Muscle of arm (tissue), 12 donors: ENCODE results near the gene CACNA1E. TPM values are rescaled to one million over a fixed set of nuclear protein-coding genes. Genes with fewer than 3 reads are reported as not detected.

Experiments
- DNase-seq: peaks from one replicate; pipeline ENCODE4 v3.0.0-alpha.2; 2013
- polyA plus RNA-seq, 12 donors: library from polyadenylated mRNA; unstranded; fragments of 120-200 nt; gene quantifications; one replicate each; pipeline ENCODE4 v1.2.1, GENCODE V29; 2013; ENCODE audit not compliant: insufficient read length in 12 of 12

Gene CACNA1E
- polyA plus RNA-seq, 12 donors: 0.13 to 3.0 (median 0.42) TPM; not detected in 1

DNA sequence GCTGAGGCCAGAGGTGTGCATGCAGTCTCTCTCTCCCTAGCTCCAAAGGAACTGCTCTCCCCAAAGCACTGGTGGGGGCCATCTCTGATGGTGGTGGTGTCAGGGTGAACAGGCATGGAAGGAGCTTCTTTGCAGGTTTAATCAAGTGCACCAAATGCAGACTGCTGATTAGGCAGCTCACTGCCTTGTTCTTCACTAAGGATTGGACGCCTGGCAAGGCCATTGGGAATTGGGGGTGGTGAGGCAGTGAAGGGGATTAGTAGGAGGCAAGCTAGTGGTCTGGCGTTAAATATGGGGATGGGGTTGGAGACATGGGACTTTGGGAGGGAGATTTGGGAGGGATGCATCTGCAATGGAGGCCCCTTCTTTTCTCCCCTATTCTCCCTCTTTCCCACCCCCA lies 1.5 kb downstream of the CACNA1E start:
- DNase-seq: no peak

DNA sequence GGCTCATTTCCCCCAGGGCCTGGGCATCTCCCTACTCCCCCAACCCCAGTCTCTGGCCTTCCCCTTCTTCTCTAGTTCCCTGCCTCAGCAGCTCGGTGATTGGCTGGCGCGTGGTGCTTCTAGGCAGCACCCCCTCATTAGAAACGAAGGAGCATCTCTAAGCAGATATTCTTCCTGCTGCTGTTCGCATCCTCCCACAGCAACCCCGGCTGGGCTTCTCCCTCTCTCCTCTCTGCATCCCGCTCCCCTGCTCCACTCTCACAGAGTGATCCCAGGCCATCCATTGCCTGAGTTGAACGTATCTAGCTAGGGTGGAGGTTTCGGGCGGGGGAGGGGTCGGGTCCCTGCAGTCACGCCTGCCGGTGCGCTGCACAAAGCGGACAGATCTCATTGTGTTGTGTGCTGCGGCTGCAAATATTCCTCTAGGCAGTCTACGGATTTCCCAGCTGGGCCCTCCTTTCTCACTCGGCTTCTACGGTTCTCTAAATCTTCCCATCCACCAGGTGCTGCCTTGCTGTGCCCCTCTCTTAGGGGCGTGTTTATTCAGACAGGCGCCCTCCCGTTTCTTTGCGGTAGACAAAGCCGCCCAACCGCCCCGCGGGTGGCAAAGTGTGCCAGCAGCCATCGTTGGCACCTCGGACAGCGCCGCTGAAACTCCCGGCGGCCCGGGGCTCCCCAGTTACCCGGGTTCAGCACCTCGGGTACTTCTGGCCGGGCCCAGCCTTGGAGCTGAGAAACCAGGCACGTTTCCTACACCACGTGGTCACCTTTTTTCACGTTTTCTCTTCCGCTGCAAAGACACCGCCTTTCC lies 2.2 kb downstream of the CACNA1E start:
- no peak for DNase-seq

DNA sequence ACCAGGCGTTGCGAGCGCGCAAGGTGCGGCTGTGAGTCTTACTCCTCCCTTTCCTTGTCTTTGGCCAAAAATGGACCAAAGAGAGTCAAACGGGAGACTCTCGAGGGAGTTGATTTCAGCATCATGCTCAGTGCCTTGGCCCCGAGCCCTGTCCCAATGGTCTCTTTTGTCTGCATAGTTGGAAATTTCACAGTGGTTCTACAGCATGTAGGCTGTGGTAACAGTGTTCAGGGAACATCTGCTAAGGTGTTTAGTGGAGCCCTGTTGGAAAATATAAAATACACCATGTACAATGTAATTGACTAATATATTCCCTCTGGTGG lies 2.7 kb downstream of the CACNA1E start:
- no peak for DNase-seq

DNA sequence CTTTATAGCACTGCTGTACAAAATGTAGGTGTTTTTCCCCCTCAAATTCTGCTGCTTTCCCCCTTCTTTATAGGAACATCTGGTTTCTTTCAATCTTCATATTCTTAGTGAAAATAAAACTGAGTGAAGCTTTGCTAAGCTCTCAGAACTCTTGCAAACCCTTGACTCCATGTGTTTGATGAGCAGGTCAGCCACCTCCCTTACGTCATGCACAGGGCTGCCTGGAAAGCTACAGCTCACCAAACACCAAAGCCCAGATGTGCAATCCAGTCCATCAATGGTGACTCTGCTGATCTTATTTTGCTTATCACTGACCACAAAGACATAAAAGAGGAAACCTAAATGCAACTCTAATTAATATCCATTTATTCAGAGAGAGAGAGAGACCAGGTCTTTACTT lies 5.5 kb downstream of the CACNA1E start:
- no peak for DNase-seq

DNA sequence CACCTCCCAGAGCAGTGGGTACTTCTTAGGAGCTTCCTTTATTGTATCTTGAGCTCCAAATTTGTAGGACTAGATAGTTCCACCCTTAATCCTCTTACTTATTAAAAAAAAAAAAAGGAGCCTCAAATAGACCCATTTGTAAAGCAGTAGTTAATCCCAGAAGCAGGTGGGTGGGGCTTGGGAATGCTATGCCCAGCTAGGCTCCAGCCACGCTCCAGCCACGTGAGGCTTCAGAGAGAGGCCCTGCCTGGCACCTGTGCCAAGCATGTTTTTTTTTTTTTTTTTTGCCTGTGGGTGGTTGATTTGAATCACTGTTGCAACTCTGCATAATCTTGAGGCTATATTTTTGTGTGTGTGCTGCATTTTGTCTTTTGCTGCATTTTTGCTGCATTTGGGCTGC lies 7.0 kb downstream of the CACNA1E start:
- DNase-seq: no peak

DNA sequence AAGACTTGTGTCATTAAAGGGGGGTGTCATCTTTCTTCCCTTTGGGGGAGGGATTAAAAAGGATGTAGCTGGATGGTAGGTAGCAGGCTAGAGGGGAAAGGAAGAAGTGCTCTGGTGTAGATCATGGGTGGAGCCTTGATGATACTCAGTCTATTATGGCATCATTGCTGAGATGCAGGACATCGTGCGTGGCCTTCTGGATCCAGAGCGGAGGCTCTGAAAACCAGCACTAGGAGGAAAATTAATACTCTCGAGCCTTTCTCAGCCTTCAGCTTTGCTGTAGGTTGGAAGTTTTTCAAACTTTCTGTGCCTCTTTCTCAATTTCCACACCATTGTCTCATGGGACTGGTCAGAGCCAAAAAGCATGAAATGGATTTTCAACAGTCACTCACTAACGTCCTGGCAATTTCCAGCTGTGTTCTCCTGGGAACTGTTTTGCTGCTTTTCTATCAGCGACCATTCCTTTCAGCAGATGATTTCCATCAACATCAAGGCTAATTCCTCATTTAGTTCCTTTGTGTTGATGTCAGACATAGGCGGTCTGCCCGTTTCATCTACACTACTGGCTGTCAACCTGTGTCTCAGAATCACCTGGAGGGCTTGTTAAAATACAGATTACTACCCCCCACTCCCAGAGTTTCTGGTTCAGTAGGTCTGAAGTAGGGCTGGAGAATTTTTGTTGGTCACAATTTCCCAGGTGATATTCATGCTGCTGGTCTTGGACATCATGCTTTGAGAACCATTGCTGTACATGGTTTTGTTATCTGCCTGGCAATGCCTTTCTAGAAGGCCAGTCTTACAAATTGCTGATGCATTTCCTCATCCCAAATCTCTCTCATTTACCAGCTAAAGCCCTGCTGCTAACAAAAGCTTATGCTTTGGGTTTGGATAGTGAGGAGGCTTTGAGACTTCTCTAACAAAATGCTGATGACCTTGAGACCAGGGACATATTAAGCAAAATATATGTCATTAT lies 7.7 kb downstream of the CACNA1E start:
- DNase-seq: peak; percentile 41

DNA sequence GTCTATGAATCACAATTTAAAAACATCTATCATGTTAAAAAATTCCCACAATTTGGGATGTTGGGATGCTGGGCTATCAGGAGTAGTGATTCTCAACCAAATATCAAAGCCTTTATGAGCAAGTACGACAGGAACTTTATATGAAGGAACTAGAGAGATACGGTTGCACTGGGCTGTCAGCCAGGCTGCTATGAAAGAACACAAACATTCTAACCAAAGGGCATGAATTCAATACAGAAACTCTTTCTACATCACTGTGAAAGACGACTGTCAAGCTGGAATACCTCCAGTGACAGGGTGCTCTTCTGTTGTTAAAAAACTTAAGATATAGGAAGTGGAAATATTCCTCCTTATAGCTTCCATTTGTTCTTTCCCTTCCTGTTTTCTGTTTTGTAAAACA lies 9.8 kb downstream of the CACNA1E start:
- no peak for DNase-seq

DNA sequence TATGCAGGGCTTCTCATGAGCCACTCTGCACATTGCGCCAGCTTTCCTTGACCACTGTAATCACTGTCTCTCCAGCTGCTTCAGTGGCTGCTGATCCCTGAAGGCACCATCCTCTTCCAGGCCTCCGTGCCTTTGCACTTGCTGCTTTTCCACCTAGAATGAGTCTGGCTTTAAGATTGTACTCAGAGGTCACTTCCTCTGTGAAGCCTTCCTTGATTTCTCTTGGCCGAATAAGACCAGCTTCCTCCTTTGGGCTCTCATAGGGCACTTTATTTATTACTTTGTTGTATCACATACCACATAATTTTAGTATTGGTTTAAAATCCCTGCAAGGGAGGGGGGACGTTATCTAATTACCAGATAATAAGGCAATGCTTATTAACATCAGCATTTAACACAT lies 10.6 kb downstream of the CACNA1E start:
- DNase-seq: no peak

DNA sequence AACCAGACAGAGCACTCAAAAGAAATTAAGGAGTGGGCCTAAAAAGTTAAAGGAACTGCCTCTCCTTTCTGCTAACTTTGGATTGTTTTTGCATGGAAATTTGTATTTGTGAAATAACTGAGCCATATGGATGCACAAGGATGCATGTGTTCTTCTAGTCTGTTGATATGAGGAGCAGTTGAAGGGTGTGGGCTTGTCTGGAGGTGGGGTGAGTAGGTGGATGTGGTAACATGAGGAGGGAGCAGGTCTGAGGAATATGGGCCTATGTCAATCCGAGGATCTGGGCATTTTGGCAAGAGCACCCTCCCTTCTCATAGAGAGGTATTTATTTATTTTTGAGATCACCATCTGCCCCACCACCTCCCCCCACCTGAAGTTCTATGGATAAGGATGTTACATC lies 13.4 kb downstream of the CACNA1E start:
- no peak for DNase-seq

DNA sequence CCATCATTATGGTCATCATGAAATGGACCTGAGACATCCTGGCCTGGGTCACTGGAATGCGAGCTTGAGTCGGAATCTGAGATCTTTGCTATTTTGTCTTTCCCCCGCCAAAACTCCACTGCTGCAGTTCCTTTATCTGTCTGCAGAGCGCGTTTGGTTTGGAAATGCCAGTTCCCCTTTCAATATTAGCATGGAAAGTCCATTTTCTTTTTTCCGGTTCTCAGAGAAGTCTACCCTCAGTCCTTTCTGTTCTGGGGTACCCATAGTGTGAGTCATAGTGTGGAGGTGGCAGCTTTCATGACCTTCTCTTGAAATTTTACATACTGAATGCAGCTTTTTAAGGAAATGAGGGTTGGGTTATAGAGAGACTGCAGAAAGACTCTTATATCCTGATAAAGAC lies 14.6 kb downstream of the CACNA1E start:
- no peak for DNase-seq

DNA sequence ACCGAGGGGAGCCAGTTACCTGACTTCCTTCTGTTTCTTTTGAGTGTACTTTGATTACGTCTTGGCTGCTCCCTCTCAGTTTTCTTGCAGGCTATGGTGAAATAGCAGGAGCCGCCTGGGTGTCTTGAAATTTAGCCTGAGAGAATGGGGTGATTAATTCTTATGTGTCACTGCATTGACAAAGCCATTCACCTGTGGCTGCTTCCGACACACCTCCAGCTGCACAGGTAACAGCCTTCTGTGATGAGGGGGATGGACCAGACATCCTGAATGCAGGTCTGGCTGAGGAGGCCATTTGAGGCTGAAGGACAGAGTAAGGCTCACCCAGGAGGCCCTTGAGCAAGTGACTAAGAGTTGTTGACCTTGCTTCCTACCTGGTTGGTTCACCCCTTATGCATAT lies 16.5 kb downstream of the CACNA1E start:
- no peak for DNase-seq

DNA sequence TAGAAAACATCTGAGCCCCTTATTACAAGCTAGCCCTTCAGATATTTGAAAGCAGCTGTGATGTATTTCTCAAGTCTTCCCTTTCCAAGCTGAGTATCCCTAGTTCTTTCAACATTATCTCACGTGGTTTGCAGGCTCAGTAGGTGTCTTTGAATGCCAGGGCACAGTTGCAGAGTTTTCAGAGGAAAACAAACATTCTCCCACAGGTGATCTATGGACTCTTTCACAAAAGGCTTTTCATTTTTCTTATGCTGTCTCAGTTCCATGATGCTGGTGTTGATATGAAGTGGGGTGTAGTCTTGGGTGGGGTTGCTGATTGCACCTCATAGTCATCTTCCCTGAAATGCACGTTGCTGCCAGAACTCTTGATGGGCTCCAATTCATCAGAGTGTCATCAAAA lies 17.3 kb downstream of the CACNA1E start:
- no peak for DNase-seq

DNA sequence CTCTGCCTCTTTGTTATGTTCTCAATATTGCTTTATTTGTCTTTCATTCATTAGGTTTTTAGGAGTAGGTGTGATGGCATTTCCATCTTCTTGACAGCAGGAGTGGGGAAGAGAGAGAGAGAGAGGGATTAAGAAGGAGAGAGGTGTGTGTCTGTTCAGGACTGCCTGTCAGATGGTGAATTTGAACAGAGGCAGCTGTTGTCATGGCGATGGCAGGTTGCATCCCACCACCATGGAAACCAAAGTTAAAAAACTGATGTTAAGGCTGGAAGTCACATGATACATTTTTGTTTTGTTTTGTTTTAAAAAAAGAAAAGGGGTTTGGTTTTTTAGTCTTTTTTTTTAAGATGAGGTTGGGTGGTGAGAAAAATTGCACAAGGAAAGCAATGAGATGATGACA lies 18.3 kb downstream of the CACNA1E start:
- no peak for DNase-seq

DNA sequence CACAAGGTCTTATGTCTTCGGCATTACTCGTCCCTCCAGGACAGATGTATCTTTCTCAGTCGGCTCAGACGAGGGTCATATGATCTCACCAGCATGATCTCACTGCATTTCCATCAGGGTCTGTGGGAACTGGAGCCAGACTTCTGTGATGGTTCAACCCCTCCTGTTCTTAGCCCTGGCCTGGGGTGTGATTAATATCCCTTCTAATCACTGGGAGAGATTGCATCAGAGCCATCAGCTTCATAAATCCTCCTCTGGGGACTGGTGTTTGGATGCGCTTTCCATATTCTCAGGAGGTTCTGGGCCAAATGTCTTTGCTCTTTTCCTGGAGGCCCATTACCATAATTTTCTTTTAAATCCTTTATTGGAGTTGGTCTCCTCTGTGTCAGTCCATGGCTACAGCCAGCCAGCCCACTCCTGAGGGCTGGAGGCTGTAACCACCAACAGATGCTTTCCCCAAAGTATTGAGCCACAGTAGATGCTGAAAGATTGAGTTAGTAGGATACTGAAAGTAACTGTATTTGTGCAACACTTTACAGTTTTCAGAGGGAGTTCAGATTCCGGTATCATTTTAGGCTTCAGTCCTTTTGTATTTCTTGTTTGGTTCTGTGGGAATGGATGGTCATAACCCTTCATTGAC lies 20.0 kb downstream of the CACNA1E start:
- DNase-seq: peak; percentile 63

DNA sequence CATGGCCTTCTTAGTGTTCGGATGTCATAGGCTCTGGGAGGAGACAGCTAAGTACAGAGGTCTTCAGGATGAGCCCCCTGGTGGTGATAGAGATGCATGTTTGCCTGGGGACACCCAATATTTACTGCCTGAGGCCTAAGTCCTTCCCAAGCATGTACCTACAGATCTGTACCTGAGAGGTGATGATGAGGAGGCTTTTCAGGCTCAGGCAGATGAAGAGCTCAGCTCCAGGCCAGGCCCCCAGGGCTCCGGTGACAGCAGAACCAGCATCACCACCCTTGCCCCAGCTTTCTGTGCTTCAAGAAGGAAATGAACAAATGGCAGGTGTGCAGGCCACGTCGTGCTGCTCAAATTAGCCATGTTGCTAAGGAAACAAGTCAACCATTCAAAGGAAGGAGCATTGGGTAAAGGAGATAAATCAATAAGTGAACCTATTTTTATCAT lies 21.1 kb downstream of the CACNA1E start:
- no peak for DNase-seq

DNA sequence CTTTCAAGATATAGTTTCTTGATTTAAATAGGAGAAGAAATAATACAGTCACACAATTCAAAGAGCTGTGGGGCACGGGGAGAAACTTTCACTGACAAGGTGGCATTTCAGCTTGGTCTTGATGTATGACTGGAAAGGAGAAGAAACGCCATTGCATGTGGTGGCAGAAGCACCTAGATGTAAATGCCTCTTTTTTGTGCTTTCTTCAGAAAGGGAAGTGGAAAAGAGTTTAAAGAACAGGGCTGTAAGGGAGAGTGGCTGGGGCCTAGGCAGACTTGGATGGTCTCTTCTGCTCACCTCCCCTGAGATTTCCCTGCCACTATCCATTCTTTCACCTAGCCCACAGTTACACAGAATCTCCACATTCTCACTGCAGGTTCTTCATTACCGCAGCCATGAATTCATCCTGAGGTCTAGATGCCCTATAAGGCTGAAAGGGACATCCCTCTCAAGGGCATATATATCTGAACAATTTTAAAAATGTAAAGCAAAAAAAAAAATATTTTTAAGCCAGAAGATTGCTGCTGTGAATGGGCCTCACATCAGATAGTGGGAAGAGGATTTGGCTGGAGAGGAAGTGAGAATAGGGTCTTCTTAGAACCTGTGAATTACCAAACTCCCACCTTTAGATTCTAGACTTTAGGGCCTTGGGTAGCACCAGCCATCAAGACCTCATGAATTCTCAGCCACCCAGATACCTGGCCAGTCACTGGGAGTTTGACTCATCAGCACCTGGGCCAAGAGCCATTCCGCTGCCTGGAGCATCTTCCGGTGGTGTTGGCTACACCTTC lies 23.4 kb downstream of the CACNA1E start:
- no peak for DNase-seq

DNA sequence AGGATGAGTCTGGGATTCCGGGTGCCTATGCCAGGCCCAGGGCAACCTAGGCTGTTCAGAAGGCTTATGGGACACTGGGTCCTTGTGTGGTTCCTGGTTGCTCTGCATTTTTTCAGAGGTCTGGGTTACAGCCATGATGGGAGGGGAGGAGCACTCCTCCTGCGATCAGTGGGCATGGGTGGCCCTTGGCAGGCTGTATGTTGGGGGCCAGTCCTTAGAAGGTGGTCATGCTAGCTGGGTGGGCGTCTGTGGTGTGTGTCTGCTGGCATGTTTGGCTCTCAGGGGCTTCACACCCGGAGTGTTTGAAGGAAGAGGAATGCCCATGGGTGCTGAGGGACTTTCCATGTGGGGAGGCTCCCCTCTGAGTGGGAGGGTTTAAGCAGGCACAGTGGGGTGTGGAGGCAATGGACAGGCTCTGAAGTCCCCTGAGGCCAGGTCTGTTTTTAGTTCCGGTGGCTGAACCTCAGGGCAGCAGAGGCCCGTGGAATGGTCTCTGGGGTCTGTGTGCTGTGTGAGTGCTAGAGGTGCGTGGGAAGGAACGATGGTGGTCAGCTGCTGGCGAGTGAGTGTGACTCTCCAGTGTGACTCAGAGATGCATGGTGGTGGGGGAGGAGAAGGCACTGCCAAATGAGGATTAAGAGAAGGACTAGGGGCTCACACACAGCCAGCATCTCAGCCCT lies 25.3 kb downstream of the CACNA1E start:
- no peak for DNase-seq

DNA sequence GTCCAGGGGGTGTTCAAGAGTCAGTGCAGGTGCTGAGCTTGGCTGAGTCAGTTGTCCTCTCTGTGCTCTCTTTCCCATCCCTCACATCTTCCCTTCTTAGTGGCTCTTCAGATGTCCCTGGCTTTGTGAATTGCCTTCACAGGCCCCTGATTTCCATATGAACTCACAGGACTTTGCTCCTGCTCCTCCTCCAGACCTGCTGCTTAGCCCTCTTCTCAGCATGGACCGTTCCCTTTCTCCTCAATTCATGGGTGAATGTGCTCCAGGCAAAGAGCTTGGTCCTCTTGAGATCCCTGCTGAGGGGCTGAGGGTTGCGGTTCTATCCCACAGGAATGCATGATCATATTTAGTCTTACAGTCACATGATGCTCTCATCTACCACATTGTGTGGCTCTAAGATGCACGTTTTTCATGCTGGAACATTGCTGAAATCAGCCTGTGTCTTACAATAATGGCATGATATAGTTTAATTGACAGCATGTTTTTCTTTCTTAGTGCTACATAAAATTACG lies 30.5 kb downstream of the CACNA1E start:
- DNase-seq: no peak

DNA sequence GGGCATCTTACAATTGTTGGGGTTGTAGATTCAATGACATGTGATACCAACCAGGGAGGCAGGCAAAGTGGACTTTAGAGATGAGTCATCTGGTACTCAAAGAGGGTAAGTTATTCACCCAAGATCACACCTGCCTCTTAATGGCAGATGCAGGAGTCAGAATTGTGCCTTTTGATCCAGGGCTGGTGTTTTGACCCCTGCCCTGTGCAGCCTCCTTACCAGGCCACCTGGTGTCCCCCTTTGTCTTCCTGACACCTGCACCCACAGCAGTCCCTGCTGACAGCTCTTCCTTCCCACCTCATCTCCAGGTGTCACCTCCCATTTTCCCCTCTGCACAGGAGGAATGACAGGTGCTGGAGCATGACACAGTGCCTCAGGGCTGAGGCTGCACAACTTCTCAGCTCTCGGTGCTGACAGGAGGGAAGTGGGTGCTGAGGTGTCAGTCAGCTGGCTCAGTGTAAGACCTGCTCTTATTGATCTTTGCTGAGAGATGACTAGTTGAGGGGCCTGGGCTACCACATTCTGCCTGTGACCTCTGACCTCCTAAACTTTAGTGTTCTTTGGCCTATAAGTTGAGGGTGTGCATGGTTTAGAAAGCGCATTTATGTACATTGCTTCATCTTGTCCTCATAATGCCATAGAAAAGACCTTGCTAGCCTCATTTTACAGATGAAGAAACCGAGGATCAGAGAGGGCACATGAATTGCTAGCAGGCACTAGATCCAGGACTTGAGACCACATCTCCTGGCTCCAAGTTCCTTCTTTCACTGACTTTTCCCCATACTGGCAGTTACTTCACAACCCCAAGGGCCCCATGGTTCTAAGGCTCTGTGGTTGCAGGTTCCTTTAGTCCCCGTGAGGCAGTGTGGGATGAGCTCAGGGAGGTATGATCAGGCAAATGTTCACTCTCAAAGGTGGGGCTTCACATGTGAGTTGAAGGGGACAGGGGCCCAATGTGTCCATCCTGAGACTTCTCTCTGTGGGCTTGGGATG lies 31.3 kb downstream of the CACNA1E start:
- no peak for DNase-seq

DNA sequence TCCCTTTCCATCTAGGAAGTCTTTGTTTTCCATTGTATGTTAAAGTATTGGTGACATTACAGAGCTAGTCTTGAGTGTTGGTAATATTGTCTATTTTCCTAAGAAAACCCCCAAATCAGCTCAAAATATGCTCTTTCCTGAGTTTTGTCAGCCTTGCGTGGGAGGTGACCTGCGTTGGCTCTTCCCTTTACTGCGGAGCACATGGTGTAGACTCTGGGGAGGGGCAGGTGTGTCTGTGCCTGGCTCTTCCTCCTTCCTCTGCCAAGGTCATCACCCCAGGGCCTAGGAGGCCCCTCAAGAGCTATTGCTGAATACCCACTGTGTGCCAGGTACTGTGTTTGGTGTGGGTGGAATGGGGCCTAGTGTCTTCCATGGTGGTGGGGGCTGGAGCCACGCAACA lies 33.4 kb downstream of the CACNA1E start:
- no peak for DNase-seq
